GM19397 (cell line): ENCODE data around the gene SCMH1.
"Not testable (repeated sequence)": the region's sequence is repeated elsewhere in the genome, so short reads cannot be mapped to it uniquely, and the experiment has no call there.

Experiments
- ATAC-seq: cut with Tn5 transposase; IDR thresholded peaks from one replicate; pipeline ENCODE4 v1.9.1; 2021; ENCODE audit warnings: mild to moderate bottlenecking, moderate library complexity; ENCODE audit not compliant: unreplicated experiment

SCMH1 gene

DNA sequence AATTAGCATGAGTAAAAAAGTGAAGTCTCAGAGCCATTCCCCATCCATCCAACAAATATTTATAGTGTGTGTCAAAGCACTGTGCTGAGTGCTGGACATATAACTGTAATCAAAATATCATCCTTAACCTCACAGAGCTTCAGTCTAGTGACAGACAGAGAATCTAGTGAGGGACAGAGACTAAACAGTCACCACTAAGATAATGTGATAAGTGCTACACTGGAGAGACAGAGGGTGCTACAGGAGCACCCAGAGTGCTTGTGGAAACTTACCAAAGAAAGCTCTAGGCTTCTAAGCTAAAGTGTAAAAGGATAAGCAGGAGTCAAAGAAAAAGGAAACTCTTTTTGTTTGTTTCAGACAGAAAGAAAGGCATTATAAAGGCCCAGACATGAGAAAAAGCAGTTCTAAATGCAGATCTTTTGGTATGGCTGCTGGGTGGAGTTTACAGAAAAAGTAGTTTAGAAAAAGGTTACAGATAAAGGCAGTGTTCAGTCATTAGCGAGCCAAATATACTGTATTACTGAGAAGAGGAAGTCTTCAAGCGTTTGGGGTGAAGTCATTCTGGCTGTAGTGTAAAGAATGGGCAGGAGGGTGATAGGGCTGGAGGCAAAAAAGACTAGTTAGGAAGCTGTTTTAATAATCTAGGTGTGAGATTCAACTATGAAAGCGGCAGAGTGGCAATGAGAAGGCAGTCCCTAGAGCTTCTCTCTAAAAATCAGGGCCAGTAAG lies 83.8 kb downstream of the SCMH1 start:
- no peak for ATAC-seq

DNA sequence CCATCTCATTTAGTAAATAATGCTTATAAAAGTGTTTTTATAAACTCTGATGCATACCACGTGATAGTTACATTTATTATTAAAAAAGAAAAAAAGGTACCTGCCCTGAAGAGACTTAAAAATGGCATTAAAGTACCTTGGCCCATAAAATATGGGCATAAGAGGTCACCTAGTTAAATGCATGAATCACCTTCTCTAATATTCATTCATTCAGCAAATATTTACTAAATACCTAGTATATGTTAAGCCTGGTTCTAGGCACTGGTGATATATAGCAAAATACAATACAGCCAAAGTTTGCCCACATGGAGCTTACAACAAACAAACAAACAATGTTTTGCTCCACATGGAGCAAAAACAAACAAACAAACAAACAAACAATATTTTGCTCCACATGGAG lies 87.0 kb downstream of the SCMH1 start:
- no peak for ATAC-seq

DNA sequence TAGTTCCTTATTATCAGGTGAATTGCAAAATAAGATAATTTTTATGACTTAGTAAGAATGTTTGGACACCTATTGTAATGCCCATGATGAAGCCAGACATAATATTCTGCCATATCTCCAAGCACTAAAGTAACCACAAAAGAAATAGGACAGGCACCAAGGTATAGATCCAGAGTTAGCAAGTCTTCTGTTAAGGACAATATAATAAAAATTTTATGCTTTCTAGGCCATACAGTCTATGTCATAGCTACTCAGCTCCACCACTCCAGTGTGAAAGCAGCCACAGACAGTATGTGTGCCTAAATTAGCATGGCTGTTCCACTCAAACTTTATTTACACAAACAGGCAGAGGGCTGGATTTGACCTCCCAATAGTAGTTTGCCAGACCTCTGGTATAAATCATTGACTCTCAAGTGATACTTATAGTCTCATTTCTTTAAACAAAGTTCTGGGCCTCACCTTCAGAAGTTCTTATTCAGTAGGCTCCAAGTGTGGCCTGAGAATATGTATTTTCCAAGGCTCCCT lies 88.3 kb downstream of the SCMH1 start:
- no peak for ATAC-seq

DNA sequence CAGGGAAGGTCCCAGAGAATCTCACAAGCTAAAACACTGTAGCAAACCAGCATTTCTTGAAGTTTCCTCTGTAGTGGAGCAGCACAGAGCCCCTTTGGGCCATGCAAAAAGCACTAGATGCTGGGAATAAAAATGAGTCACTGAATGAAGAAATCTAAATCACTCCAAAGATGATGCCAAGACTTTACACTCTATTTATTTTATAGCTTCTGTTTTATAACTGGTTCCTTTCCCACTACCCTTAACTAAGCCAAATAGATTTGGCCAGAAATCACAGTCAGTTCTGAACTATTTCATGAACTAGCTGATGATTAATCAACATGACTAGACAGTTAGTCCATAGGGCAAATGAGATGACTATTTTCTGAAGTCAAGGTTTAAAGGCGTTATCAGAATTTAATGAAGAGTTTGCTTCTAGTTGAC lies 89.5 kb downstream of the SCMH1 start:
- no peak for ATAC-seq

DNA sequence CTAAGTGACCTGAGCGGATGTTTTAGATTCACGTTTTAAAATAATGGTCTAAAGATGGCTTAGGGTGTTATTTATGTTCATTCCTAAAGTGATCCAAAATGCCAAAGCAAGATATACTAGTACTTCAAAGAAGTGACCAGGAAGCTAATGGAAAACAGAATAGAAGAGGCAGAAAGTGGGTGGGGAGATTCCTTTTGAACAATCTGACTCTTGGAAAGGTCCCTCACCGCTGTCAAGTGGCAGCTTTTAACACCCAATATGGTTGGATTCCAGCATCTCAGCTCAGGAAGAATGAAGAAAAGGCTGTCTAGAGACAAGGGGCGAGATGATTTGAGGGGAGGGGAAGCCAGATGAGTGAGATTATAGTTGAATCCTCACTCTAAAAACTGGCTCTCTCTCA lies 90.3 kb downstream of the SCMH1 start:
- ATAC-seq: no peak

DNA sequence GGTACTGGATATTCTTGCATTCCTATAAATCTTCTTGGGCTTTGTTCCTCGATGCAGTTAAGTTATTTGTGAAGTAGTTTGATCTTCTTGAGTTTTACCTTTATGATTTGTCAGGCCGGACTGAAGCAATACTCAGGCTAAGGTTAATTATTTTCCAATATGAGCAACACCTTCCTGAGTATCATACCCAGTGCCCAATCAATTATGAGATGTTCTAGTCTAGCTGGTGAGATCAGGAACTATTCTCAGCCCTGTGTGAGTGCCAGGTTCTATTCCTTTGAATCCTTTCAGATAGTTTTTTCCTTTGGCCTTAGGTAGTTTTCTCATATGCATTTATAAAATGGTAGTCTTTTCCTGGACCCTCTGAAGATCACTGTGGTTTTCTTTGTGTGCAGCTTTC lies 92.5 kb downstream of the SCMH1 start:
- ATAC-seq: no peak

DNA sequence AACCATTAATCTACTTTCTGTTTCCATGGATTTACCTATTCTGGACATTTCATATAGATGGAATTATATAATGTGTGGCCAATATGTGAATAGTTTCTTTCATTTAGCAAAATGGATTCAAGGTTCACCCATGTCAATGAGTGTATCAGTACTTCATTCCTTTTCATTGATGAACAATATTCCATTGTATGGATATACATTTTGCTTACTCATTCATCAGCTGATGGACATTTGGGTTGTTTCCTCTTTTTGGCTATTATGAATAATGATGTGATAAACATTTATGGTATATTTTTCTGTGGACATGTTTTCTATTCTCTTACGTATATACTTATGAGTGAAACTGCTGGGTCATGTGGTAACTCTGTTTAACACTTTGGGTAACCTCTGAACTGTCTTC lies 97.8 kb downstream of the SCMH1 start:
- no peak for ATAC-seq

DNA sequence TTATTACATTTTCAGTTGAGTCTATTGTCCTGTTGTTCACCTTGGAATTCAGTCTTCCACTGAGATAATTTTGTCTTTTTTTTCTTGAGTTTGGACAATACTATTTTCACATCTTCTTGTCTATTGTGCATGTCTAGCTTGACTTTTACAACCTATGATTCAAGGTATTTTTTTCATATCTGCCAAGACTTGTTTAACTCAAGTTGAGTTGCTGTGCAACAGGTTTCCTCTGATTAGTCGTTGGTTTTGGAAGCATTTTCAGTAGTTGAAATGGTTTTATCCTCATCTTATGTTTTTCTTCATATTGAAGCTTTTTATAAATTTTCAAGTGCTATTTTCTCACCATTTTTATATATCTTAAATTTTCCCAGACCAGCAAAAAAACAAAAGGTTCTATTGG lies 103.6 kb downstream of the SCMH1 start:
- no peak for ATAC-seq

DNA sequence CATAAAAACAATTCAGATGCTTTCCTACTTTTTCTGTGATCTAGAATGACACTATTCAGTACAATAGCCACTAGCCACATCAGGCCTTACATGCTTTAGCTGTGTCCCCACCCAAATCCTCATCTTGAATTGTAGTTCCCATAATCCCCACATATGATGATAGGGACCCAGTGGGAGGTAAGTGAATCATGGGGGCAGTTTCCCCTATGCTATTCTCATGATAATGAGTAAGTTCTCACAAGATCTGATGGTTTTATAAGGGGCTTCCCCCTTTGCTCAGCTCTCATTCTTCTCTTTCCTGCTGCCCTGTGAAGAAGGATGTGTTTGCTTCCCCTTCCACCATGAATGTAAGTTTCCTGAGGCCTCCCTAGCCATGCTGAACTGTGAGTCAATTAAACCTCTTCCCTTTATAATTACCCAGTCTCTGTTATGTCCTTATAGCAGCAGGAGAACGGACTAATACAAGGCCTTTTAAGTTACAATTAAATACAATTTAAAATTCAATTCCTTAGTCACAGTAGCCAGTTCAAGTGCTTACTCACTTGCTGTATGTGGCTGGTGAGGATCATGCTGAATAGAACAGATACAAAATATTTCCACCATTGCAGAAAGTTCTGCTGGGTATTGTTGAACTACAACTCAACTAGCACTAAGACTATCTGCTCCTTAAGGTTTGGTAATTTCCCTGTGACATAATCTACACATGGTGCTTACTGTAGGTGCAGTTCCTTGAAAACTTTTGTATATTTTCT lies 106.7 kb downstream of the SCMH1 start:
- ATAC-seq: no peak

DNA sequence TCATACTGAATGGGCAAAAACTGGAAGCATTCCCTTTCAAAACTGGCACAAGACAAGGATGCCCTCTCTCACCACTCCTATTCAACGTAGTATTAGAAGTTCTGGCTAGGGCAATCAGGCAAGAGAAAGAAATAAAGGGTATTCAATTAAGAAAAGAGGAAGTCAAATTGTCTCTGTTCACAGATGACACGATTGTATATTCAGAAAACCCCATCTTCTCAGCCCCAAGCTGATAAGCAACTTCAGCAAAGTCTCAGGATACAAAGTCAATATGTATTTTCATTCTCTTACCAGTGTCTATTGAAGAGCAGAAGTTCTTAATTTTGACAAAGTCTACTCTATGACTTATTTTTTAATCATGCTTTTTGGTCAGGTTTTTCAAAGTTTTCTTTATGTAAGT lies 107.8 kb downstream of the SCMH1 start:
- ATAC-seq: not testable (repeated sequence)

DNA sequence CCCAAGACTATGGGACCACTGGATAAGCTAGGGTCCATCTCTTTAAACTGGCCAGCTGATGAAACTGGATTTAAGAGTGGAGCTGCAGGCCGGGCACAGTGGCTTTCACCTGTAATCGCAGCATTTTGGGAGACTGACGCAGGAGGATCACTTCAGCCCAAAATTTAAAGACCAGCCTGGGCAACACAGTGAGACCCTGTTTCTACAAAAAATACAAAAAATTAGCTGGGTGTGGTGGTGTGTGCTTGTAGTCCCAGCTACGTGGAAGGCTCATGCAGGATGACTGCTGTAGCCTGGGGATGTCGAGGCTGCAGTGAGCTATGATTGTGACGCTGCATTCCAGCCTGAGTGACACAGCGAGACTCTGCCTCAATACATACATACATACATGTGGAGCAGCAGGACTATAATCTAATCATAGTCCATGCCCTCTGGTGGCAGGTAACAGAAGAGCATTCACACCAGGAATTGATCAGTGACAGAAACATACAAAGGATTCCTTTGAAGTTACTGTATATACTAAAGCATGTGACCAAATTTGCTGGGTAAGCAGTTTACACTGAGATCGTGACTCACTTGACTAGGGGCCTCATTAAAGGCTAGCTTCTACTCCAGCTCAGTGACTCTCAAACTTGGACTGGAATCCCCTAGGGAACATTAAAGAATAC lies 119.1 kb downstream of the SCMH1 start:
- ATAC-seq: no peak

DNA sequence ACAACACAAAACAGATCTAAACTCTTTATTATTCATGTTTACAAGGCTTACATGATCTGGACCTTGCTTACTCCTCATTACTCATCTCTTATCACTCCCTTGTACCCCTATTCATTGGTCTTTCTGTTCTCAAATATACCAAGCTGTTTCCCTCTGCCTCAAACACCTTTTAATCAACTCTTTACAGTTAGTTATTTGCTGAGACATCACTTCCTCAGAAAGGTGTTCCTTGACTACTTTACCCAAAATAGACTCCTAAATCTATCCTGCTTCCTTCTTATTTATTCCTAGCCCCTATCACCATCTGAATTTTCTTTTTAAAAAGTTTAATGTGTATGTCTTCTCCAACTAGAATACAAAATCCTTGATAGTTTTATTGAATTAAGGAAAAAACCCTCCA lies 120.0 kb downstream of the SCMH1 start:
- ATAC-seq: no peak

DNA sequence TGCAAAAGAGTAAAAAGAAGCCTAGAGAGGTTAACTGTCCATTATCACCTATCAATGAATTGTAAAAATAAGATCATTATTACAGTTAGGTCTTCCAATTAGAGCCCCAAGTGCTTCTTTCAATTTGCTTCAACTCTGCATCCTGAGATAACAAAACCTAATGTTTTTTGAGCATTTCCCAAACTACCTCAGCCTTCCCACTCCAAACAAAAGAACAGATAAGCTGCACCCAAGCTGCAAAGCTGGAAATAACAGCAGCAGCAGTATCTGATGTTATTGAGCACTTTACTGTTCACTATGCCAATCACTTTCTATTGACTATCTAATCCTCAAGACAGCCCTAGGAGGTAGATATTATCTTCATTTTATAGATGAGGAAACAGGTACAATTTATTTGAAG lies 123.5 kb downstream of the SCMH1 start:
- no peak for ATAC-seq

DNA sequence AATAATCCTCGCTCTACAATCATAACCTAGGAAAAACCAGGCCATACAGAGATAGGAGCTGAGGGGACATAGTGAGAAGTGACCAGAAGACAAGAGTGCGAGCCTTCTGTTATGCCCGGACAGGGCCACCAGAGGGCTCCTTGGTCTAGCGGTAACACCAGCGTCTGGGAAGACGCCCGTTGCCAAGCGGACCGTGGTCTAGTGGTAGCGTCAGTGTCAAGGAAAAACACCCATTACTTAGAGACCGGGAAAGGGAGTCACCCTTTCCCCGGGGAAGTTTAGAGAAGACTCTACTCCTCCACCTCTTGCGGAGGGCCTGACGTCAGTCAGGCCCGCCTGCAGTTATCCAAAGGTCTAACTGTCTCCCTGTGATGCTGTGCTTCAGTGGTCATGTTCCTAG lies 124.9 kb downstream of the SCMH1 start:
- ATAC-seq: not testable (repeated sequence)

DNA sequence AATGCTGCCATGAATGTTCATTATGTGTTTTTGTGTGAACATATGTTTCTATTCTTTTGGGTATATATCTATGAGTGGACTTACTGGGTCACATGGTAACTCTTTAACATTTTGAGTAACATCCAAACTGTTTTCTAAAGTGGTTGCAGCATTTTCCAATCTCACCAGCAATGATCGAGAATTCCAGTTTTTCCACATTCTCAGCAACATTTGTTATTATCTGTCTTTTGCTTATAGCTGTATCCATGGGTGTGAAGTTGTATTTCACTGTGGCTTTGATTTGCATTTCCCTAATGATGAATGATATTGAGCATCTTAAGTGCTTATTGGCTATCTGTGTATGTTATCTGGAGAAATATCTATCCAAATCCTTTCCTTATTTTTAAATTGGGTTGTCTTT lies 131.4 kb downstream of the SCMH1 start:
- no peak for ATAC-seq

DNA sequence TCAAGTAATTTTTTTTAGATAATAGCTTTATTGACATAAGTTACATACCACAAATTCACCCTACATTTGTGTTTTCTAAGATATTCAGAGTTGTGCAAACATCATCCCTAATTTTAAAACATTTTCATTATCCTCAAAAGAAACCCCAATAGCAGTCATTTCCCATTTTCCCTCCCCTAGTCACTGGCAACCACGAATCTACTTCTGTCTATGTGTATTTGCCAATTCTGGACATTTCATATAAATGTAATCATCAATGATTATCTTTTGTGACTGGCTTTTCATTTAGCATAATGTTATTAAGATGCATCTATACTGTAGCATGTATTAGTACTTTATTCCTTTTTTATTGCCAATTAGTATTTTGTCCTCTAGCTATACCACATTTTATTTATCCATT lies 131.8 kb downstream of the SCMH1 start:
- no peak for ATAC-seq

DNA sequence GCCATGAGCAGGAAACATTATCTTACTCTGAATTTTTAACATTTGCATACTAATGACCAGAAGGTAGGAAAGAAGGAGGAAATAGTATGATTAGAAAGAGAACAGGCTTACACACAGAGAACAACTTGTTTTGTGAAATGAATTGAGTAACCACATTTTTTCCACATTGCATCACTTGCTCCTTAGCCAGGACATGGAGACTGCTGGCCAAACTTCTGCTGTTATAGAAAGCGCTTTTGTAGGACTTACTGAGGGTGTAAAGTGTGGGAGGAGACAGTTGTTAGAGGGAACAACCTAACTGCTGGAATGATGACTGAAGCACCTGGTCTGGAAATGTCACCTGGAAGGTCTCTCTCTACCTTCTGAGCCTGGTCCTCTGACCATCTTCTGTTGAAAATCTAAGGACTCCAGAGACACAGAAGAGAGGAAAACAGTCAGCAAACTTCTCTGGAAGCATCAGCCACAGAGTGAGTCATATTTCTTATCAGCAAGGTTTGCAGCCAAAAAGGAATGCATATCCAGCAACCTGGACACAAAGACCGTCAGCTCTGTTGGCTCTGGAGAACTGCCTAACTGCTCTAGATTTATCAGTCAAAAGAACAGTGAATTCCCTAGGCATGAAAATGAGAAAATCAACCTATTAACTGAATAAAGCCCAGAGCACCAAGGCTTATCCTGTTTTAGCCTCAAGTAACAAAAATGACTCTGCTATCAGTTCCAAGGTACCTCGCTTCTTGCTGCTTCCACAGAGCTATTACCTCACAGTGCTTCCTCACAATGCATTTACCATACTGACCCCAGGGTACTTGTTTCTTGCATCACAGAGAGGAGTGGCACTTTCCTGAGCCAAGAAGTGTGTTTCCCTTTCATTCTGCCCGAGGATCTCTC lies 132.6 kb downstream of the SCMH1 start:
- no peak for ATAC-seq

DNA sequence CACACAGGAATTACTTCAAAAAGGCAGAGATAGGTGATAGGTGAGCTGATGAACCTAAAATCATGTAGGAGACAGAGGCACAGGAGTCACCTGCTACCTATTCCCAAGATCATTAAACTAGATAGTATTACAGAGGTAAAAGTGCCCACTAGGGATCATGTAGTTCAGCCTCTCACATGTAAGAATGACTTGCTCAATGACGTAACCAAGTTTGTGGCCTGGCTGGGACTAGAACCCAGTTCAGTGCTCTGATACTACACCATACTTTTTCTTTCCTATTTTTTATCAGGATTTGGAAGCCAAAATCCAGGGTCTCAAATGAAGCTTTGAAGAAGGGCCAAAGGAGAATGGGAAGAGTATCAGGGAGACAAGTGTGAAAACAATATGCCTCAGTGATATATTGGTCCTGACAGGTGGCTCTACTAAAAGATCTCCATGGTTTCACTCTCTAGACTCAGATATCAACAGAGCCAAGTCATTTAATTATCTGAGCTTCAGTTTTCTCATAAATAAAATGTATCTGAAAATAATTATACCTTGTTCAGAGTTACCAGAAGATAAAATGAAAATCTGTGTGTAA lies 133.3 kb downstream of the SCMH1 start:
- no peak for ATAC-seq

DNA sequence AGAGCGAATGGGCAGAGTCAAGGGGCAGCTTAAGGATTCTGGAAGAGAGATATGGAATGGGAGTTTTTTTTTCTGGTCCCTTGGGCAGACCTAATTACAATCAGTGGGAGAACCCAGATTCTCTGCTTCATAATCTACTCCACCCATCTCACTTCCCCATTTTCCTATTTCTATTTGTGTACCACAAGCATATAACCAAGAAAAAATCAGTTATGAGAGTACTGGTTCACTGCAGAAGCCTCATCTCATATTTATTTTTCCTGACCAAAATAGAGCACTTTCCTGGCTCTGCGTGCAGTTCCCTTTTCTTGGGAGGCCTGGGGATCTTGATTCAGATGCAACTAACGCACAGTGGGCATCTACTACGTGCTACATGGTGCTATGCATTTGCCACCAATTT lies 138.3 kb downstream of the SCMH1 start:
- ATAC-seq: no peak

DNA sequence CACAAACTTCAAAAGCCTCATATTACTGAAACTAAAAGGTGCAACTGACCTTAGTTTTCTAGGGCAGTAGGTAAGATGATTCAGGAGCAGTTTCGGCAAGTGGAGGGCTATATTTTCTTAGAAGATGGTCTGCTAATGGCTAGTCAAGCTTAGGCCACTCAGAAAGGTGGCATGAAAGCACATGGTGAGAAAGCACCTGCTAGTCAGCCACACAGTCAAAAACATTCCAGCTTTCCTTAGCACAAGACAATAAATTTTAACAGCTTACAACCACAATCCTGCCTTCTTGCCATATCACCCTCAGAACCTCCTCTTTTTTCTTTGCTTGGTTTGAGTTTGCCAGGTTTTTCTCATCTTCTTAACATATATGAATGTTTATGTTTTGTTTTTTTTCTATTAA lies 139.5 kb downstream of the SCMH1 start:
- ATAC-seq: no peak
